SIG-M5 (cell line): ENCODE data around the gene SOX9.

Experiments
- DNase-seq: peaks from one replicate; lab custom pipeline; 2025; lab: John Stamatoyannopoulos, UW

The SOX9 gene

DNA sequence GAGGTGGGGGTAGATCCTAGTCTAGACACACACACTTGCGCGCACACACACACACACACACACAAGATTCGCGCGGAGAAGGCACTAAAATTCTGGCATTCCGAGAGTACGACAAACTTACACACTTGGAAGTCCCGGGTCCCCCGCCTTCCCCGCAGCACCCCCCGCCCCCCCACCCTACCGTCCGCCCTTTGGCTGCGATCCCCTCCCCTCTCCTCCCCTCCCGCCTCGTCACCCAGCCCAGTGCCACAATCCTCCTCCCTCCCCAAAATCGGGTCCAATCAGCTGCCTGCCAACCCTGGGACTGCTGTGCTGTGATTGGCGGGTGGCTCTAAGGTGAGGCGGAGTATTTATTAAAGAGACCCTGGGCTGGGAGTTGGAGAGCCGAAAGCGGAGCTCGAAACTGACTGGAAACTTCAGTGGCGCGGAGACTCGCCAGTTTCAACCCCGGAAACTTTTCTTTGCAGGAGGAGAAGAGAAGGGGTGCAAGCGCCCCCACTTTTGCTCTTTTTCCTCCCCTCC is at the start of gene SOX9:
TSS of gene SOX9 (plus strand) at position 379 of the 522 bp plus-strand sequence. CDS start 372 bp downstream, outside the sequence.
- no peak for DNase-seq

DNA sequence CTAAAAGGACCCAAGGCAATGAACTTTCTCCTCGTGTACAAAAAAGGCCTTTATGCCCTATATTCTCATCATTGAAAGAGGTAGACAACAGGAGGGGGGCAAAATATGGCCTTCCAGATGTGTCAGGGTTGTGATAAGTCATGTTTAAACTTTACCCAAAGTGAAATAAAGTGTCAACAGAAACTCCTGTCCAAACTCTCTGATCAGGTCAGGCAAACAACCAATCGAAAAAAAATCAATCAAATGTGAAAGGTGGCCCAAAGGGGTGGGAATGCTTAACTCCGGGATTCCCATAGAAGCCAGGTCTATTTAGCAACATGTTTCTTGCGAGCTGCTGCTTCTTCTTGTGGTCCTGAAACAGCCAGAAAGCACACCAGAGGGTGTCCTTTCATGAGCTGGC is 49.5 kb upstream of the SOX9 start:
- DNase-seq, result no peak

DNA sequence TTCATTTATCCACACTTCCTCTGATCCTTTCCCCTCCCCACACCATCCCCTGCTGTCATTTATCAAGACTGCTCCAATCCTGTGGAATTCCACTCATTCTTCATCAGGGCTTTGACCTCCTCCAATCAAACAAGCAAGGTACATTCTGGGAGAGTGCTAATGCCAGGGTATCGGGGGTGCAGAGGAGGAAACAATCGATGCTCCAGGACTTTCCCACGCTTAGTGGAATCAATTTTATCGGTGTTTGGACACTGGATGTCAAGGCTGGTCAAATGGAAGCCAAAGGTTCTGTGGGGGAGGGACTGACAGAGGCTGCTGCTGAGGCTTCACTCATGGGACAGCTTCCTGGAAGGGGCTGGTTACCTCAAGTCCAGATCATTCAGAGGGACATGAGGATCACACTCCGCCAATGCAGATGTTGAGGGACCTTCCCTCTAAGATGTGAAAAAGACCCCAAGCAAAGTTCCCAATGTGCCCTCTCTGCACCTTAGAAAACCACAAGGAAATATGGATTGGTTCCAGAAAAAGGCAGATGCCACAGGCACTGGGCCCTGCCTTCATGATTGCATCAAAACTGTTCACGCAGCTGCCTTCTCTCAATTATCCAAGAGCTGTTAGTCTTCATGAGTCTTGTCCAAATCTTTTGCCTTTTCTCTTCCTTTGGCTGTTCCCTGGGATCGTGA is 44.7 kb upstream of the SOX9 start:
- no peak for DNase-seq

DNA sequence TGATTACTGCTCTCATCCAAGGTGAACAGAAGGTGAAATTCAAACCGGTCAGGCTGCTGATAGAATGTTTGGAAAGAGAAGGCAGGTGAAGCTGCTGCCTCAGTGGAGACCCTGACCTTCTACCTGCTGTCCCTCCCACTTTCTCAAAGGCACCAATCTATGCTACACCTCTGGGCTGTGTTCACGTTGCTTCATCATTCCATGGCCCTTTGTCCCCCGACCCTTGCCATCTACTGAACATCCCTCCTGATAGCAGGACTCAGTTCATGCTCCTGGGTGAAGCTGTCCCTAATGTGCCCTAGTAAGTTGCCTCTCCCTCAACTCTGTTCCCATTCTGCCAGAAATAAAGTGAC is 44.2 kb upstream of the SOX9 start:
- no peak for DNase-seq

DNA sequence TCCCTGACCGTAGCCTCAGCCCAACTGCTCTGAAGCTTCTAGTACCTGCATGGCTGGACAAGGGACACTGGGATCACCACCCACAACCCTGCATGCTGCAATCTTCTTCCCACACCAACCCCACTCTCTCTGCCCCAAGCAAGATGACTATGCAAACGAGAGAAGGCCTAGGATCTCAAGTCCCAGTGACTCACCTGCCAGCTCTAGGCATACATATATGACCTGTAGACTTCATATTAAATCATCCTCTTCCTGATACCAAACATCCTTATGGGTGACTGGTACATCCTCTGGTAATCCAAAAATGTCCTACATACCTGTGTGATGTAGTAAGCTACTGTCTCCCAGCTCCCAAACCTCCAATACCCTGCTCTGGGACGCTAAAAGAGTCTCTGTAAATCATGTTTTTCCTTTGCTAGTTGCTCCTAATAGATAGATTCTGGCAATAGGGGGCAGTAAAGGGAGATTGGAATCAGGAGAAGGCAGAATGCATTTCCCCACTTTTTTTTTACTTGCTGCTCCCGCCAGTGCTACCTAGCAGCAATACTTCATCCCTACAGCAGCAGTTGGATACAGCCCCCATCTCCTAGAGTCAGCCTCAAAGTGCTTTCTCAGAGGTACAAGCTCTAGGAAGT is 43.4 kb upstream of the SOX9 start:
- no peak for DNase-seq

DNA sequence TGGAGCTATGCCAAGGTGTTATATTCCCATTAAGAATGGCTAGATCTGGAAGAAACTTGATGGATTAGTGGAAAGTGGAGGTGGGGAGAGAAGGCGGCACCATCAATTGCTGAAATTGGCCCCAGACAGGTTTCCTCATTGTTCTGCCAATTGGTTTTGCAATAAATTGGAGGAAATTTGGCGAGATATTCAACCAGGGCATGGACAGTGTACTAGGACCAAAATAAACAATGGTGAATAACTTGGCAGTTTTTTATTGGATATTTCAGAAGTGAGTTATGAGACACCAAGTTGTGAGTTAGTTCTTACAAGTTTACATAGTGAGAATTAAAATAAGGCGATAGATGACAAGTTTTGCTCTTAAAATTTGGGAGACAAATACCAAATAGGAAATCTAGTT is 41.1 kb upstream of the SOX9 start:
- no peak for DNase-seq

DNA sequence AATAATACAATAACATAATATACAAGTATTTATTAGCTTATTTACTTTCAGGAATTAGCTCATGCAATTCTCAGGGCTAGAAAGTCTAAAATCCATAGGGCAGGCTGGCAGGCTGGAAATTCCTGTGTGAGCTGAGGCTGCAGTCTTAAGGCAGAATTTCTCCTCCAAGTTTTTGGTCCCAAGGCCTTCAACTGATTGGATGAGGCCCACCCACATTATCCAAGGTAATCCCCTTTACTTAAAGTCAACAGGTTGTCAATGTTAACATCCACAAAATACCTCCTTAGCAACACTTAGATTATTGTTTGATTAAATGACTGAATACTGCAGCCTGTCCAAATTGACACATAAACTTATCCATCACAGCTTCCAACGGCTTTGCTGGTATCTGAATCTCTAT is 32.9 kb upstream of the SOX9 start:
- DNase-seq, result no peak

DNA sequence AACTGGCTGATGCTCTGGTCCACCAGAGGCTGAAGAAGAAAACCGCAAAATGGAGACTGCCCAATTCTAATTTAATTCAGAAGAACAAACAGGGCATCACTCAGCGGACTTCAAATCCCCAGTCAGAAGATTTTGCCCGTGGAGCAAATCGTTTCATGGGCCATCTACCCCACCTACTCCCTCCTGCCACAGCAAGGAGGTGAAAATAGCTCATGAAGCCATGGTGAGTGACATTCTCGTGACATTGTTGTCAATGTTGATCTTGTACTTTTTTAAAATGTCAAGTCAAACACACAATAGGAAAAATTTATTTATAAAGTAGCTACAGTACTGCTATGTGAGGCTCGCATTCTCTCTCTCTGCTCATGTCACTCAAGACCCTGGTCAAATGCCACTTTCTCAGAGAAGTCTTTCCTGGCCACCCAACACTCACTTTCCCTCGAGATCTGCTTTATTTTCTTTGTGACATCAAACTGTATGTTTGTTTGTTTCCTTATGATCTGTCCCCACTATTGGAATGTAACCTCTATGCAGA is 31.3 kb upstream of the SOX9 start:
- no peak for DNase-seq

DNA sequence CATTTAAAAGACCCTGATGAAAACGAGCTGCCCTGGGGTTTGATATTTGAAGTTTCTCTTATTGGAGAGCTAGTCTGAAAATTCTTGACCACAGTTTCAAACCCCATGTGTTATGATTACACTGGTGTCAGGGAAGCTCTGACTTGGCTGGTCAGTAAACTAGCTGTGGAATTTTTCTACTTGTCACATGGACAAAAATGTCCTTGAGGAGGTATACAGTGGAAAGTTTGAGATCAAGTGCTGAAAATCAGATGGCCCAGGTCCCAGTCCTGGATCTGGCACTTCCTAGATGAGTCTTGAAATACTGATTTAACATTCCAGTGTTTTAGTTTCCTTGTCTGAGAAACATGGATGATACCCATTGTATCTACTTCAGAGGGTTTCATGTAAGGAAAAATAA is 30.7 kb upstream of the SOX9 start:
- no peak for DNase-seq

DNA sequence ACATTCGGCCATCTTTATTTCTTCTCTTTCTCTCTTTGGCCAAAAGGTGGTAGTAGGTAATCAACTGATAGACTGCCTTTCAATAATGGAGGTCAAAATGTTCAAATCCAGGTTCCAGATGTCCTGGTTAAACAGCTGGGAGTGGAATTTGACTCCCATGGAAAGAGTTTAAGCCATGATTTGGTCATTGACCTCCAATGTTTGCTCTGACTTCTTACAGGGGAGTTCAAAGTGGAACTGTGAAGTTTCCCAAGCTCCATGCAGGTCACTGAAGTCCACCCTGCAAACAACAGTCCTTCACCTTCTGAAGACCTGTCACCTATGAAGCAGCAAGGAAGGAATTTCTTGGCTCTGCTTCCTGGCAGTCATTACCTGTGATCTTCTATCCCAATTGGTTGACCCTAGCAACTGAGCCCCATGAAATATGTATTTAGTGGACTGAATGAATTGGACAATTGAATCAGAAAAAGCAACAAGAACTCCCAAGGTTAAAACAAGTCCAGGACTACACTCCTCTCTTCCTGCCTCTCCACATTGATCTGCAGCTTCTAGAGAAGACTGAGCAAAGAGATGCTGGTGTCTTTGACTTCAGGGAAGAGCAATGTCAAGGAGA is 28.0 kb upstream of the SOX9 start:
- no peak for DNase-seq

DNA sequence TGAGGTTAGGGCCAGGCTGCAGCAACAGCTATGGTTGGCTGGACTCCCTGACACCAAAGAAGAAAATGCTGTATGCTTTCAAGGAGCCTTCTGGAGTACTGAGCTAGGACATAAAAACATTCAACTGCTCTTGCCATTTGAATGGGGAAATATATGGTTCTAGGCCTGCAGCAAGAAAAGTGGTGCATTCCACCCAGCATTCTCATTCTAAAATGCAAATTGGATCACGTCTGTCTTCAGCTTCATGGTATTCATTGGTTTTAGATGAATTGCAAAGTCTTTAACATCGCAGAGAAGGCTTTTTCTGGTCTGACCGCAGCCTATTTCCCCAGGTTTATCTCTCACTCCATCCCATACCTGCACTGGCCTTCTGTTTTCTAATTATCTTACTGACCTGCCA is 27.1 kb upstream of the SOX9 start:
- no peak for DNase-seq

DNA sequence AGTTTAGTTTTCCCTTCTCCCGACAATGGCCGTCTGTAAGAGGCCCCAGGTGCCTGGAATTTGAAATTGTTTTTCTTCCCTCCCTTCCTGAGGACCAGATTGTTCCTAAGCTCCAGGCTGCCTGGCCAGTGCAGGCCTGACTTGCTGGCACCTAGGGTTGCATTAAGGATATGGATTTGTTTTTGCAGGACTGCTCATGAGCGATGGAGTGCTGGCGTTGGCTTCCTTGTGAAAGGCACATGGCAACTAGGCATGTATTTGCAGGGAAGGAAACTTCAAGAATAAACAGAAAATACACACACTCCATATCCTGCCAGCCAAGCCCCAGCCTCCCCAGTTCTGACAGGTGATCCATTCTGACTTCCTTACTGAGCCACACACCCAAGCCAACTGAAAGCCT is 25.5 kb upstream of the SOX9 start:
- DNase-seq, result no peak

DNA sequence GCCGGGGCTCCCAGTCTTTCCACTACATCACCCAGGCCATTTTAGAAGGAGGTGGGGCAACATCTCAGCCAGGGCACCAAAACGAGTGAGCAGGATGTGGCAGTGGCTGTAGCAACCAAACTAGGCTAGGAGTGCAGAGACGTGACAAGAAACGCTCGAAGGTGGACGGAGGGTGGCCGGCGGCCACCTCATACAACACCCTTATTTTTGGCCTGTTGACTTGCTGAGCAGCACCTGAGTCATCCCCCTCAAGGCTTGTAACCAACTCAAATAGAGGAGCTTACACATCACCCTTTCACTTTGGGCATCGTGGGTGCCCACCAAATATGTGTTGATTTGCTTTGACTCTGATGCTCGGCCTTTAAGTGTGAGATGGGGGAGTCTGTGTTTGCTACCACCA is 23.7 kb upstream of the SOX9 start:
- no peak for DNase-seq

DNA sequence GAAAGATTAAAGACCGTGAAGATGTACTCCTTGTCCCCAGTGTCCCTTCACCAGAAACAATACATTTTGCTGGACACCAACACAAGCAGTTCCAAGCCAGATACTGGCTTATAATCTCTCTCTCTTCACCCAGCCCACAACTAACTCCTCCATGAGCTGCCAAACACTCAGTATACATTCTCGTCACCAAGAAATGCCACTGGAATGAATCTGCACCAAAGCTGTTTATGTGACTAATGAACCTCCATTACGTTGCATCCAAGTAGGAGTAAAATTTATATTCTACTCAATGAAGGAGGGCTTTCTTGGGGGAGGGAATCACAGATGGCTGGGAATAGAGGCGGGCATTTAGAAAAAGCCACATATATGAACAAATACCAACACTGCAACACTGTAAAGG is 20.9 kb upstream of the SOX9 start:
- DNase-seq, result no peak

DNA sequence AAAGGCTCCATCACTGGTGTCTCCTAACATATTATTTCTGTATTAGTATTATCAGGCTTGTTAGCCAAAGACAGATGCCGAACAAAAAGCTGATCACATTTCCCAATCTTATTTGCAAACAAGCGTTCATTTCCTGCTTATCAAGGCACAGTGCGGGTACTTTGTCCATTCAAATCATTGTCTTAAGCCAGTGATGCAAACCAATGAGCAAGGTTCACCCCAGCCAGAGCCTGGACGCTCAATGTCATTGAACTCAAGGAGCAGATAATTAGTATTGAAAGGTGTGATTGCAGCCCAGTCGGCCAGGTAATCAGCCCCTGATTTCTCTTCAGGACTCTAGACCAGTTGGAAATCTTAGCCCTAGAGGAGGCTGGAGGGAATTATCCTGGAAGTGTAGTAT is 20.4 kb upstream of the SOX9 start:
- no peak for DNase-seq

DNA sequence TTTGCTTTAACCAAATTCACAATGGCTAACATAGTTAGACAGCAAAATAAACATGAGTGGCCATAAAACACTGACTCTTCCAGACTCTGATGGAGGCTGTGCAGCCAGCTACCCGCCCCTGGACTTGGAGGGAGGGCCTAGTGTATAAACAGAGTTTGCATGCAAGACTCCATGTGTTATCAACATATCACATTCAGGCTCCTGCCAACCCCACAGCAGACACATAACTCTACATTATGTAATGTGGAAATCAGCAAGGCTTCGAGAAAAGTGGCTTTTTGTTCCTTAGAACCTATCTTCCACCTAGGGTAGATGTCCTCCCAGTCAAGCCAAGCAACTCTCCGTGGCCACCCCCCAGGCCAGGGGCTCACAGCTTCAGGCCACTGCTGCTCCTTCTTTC is 19.3 kb upstream of the SOX9 start:
- DNase-seq, result no peak

DNA sequence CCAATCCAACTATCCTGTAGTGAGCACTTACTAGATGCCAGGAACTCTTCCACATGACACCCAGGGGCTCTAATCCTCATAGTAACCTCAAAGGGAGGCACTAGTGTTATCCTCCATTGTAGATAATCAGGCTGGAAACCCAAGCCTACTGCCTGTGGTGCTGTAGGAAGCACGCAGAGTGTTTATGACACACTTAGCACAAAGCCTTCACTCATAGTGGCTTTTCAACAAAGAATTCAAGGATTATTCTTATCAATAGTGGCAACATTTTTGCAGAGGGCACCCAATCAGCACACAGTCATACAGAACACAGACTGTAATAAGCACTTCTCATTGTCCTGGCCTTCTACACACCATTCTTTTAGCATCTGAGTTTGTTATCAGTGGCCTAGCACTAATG is 18.5 kb upstream of the SOX9 start:
- DNase-seq, result no peak

DNA sequence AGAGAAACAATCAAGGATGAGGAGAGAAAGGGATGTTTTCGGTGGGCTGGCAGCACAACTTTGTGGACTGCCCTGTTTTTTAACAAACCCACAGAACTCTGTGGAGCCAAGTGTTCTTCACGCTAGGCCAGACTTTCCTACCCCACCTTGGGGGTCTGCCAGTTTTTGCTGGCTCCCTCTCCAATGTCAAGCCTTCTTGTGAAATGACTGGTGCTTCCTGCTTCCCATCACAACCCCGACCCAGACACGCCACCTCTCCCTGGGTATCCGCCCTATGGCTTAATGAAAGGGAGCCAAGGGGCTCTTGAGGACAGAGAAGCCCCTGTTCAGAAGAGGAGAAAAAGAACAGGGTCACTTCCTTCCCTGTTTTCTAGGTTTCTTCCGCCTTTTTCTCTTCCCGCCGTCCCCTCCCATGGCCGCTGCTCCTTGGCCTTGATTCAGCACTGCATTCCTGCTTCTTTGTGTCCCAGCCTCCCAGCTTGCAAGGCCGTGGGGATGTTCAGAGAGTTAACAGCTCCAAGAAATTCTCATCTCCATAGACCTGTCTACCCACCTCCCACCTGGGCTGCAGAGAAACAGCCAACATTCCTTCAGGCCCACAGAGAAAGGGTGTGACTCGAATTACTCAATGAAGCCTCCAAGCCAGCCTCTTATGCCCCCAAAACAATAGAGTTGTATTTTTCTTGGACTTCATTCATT is 16.5 kb upstream of the SOX9 start:
- no peak for DNase-seq

DNA sequence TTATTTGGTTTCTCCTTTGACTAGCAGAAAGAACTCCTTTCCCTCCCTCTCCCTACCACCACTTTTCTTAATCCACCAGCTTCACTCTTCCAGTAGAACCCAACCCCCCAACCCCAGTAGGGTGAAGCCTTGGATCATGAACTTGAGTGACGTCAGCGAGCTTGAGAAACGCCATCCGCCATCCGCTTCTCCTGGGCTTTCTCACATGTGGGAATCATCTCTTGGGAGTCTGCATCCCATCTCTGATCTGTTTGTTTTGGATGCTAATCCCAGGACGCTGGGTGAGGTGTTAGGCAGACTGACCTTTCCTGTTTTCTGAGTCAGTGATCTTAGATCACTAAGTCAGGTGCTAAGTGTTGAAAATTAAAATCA is 16.0 kb upstream of the SOX9 start:
- no peak for DNase-seq

DNA sequence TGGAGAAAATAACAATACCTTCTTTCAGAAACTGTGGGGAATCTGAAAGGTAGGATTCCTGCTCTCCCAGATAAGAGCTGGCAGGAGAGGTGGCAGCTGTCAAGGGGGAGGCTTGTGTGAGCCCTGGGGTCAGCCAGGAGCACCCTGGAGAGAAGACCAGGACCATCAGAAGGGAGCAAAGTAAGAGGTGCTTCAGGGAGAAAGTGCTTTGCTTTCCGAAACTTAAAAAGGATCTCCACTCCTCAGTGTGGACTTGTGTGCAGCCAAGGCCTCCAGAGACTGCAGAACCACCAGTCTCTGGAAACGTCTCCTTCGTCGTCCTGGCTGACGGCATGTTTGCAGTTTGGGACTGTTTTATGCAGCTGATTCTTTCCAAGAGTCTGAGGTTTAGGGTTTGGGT is 13.7 kb upstream of the SOX9 start:
- no peak for DNase-seq

DNA sequence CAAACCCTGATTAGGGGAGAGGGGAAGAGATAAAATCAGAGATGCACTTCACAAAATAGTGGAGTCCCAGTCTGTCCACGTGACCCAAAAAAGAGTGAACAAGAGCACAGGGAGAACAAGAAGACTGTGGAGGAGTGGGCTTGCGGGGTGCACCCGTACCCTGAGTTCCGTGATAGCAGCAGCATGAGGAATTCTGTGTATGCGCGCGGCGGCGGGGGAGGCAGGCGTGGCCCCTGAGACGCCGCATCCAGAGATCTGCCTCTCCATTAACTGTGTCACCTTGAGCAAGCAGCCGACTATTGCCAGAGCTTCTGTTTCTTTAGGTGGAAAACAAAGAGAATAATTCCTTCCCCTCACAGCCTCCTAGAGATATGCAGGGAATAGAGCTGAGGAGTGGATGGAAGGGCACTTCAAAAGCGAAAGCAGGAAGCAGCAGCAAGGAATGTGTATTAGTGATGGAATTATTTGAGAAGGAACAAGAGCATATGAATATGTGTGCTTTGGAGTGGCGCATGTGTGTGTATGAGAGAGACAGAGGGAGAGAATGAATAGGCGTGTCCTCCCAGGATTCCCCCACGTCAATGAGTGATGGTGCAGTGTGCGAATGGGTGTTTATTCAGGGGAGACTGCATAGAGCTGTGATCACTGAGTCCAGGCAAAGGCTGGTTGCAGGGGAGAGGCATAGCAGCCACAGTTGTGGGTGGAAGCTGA is 10.4 kb upstream of the SOX9 start:
- DNase-seq, result no peak

DNA sequence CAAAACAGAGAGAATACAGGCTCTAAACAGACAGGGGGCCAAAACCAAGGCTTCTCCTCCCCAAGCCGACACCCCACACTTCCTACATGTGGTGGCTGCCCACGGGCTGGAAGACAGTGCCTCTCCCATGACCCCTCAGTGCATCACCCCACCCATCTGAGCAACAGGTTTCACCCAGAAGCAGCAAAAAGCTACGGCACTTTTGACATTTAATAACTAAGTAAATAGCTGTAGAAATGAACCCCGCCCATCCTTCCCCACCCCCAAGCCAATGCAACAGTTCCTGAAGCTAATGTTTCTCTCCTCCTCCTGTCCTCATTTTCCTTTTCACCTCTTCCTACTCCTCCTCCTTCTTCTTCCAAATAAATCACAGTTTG is 9.9 kb upstream of the SOX9 start:
- DNase-seq, result no peak
